CD4-positive, alpha-beta T cell treated with Interleukin-17A for 1 hour (primary cell): ENCODE measurements around the gene CACNA1D.

Experiments
- DNase-seq: peaks from one replicate; pipeline ENCODE4 v3.0.0-alpha.2; 2020

Gene CACNA1D

DNA sequence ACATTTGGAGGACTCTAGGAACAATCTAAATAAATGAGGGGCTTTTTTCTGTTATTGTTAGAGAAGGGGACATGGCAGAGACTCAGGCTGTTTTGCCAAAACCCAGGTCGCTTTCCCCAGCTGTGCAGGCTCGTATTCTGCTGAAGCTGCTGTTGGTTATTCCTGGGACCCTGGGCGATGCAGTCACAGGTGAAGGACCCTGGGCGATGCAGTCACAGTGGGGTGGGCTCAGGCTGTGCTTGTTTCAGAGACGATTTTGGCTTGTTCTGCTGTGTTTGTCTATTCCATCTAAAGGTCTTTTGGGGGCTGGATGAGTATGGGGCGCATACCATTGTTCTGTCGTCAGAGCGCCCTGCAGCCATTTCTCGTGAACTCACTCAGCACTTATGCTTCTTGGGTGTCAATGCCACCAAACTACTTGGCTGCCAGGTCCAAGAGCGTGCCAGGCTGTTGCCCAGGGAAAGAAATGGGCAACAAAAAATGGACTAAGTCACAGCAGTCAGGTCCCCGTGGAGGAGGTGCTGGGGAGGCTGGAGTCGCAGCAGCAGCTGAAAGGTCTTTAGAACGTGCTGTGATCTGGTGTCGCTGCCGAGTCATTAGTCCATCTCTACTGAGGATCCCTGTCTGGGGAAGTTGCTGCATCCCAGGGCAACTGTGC is 200.4 kb downstream of the CACNA1D start:
- no peak for DNase-seq

DNA sequence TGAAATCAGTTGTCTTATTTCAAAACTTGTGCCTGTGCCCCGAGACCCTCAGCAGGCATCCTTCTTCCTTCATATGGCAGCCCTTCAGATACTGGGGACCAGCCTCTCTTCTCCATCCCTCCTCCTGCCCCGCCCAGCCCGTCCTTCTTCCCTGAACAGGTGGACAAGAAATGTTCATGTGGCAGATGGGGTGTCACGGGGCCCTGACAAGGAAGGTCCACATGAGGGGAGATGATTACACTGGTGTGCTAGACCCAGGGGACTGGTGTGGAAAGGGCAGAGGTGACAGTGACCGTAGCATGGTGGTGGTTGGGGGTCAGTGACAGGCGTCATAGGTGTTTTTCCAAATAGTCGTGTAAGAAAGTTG is 200.9 kb downstream of the CACNA1D start:
- no peak for DNase-seq

DNA sequence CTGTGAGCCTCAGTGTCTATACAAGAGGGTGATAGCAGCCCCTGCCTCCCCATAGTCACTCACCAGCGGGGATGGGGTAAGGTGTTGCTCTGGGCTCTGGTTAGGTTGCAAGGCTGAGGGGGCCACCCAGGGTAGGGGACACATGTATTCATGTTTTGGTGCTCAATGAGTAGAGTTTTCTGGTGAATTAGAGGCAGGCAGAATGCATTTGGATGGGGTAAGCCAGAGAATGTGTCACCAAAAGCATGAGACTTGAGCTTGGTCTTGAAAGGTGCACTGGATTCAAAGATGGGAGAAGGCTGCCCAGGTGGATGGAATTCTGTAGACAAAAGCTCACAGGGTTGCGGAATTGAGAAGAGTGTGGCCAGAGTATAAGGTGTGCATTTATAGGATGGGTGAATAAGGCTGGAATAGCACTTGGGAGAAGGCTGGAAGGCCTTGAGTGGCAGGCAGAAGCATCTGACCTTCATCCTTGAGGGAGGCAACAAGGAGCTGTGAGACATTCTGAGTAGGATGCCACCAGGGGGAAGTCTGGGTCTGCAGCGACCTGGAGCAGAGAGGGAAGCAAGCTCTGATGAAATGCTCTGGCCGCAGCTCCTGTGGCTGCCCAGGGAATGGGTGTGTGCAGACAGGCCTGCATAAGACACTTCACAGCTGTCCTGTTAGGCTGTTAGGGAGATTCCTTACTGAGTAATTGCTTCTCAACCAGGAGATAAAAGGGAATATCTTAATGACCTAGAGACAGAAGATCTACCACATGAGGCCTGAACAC is 202.2 kb downstream of the CACNA1D start:
- DNase-seq, result no peak

DNA sequence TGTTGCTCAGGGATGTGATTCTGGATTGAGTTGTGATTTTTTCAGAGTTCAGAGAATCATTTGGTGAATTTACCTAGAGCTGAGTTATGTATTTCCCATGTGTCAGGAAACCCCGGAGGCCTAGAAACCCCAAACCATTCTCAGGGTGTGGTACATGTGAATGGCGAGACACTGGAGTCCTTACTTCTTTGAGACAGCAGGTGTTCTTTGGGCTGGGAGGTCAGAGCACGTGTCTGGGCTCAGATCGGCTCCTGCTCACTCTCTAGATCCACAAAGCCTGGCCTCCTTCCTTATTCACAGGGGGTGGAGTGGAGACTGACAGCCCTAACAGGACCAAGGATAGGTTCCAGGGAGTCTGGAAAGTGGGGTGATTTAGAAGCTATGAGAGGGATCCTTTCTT is 206.0 kb downstream of the CACNA1D start:
- no peak for DNase-seq

DNA sequence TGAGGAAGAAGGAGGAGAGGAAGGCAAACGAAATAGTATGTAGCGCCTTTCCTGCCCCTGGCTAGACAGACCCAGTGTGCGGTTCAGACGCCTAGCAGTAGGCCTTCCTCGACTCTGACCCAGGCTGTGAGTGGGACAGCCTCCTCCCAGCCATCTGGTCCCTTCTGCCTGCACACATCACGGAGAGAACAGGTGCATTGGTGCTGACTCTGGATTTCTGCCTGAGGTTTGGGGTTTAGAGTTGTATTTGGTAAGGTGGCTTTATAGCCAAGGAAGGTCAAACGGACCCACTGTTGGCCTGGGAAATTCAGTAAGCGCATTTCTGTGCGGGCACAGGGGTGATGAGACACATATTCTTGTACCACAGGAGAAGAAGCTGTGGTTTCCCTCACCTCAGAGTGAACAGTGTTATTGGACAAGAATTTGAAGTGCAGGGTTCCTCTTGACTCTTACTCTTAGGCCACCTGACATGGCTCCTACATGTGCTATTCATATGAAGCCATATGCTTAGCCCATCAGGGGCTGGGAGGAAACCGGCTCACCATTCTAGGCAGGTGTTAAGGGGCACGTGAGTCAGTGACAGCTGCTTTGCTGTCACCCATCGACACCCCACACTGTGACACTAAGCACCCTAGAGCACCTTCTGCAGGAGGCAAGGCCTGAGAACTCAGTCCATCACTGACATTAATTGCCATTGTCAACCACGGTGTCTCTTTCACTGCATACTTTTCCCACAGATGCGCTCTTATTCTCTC is 208.5 kb downstream of the CACNA1D start:
- no peak for DNase-seq

DNA sequence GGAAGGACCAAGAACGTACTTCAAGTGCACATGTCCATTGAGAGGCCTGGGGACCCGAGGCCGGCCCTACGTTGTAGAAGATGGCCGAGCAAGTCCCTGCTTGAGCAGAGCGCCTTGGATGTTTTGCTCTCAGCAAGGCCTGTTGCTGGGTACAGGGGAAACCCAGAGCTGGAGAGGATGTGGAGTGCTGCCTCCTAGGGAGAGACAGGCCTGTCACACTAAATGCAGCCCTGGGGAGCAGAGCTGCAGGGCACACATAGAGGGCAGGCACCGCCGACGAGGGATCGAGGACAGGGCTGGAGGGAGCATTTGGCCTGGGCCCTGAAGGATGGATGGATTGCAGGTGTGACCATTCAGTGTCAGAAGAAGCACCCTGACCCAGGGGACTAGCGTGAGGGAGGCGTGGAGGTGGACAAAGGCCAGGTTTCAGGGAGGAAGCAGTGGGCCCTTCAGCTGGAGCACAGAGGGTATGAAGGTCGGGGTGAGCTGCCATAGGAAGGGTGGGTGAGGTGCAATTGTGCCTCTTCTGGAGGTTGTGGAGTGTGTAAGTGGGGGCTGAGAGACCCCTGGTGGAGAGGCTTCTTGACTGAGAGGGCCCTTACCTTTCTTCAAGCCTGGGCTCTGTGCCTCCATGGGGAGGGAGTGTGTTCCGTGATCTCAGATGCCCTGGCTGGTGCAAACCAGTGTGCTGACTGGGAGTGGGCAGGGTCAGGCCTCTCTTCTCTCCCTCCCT is 209.4 kb downstream of the CACNA1D start:
- DNase-seq, result no peak

DNA sequence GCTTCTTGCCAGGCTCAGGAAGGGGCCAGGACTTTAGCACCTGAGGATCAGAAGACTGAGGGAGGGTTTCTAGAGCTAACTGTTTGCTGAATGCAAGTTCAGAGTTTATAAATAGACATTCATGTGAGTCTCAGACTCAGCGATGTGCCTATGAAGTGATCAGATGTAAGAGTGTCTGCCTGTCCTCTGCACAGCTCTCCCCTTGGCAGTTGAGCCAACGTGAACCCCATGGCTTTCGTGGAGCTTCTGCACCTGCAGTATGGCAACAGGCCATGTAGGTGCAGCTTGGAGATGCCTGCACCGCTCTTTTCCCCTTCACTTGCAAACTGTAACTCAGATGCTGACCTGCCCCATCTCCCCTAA is 209.9 kb downstream of the CACNA1D start:
- DNase-seq, result no peak

DNA sequence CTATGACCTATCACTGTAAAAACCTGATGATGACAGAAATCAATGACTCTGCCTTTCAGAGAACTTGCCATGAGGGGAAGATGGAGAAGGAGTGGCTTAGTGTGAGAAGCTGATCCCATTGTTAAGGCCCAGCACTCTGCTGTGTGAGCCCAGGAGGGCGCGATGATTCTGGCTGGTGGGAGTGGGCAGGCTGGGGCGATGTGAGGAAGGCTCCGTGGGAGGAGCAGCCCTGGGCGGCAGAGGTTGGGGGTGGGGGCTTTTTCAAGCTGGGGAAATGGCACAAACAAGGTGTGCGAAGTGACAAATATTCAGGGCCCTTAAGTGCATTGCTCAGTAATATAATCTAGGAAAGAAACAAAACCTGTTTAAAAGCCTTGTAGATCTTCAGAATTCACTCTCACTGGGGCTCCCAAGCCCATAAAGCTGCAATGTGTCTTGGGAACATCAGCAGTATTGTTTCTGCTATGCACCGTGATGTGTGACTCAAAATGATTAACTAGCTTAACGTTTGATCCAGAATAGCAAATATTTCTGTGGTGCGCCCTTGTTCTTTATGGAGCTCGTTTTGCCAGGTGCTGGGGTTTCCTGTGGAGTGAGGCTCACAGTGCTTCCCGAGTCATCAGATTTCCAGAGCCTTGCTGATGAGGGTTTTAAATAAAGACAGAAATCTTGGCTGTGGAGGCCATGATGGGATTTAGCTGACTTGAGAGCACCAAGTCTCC is 210.8 kb downstream of the CACNA1D start:
- no peak for DNase-seq

DNA sequence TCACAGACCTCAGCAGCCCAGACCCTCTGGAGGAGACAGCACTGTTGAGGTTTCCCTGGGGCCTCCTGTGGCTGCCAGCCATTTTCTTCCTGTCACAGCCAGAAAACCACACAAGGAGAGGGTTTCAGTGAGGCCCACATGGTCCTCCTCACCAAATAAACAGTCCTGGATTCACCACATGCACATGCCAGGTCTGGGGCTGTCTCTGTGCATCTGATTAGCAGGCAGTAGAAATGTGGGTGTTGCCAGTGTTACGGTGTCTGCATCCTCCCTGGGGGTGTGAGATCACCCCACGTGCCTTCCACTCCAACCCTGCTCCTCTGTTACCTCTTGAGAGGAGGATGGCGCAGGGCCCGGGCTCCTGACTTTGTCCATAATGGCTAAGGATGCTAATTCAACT is 211.4 kb downstream of the CACNA1D start:
- DNase-seq, result no peak

DNA sequence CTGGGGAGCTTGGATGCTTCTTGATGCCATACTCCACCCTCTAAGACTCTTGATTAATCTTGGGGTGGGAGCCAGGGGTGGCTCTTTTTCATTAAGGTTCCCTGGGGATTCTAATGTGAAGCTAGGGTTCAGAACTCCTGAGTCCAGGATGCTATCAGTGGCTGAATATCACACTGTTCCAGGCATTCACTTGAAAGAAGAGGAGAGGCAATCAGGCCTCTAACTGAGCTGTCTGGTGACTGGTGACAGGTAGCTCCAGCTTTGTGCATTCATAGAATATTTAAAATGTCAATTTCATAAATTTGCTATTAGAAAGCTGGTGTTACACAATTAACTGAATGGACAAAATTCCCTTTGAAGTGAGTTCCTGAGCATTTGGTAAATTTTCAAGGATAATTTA is 212.8 kb downstream of the CACNA1D start:
- DNase-seq, result no peak

DNA sequence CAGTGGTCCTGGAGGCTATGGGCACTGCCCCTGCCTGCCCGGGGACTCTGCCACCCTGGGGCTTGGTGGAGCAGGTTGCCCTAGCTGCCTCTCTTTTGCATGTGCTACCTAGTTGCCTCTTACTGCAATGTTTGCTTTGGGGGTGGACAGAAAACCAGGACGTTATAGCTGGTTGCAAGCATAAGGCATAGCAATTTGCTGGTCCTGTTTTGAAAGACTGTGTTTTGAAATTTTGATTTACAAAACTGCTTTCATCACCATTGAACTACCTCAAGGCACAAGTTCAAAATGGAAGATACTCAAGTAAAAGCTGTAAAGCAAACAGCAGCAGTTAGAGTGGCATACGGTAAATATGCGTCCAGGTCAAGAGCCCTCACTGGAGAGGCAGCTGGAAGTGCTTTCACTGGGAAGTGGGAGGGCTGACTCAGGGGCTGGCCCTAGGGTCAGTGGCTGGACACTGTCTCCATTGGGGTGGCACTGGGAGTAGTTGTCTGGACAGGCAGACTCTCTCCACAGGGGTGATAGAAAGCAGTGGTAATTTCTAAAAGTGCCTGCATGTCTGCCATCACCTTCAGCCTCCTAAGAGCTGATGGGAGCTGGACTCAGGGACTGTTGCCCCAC is 213.7 kb downstream of the CACNA1D start:
- no peak for DNase-seq

DNA sequence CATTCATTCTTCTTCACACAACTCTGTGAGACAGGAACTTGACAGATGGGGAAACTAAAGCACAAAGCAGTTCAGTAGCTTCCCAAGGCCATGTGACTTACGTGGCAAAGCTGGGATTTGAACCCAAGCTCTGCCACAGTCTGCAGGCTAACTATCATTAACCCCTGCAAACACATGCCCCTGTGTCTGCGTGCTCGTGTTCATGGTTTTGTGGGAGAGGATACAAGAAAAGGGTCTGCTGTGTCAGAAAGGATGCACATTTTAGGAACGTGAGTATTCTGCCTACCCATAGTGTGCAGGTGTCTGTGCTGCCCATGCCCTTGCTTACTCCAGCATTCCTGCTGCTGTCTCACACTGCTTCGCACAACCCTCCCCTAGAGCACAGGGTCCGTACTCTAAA is 214.8 kb downstream of the CACNA1D start:
- DNase-seq, result no peak

DNA sequence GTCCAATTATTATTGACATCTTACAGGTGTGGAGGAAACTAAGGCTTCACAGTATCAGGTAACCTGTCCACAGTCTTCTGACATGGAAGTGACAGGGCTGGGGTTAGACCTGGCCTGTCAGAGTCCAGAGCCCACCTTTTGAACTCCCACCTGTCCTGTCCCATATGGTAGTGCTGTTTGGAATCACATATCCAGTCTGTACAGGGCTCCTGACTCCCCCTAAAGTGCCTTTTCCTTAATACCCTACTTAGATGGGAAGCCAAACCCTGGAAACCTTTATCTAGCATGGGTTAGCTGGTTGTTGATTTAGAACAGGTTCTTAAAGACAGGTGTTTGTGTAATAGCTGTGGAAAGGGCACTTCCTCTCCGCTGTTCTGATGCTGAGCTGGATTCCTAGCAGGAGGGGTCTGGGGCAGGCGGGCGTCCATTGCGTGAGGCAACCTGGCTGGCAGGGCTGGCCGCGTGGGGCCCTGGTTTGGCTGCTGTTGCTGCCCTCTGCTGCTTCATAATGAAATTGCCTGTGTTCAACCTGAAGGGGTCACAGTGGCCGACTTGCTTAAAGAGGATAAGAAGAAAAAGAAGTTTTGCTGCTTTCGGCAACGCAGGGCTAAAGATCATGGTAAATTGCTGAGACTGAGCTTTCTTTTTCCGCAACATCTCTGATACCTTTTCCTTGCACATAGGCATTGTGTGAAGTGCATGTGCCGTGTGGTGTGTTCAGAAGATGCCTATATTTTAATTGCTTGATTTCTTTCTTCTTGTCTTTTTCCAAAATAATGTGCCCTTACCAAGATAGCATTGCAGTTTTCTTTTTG is 215.7 kb downstream of the CACNA1D start:
- peak; percentile 56 for DNase-seq

DNA sequence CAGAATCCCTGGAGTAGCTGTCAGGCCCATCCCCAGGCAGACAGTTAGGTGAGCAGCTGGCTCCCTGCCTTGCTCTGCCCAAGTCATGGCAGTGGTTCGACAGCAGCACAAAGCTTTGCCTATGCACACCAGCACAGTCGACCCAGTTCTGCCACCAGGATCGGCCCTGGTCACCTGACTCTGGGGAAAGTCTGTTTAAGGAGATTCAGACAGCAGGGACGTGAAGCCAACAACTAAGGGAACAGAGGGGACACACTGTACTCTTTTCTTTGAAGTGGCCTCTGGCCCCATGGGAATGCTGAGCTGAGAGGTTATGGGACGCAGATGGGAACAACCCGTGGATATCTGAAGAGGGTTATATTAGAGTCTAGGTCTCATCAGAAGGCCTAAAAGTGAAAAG is 217.0 kb downstream of the CACNA1D start:
- no peak for DNase-seq

DNA sequence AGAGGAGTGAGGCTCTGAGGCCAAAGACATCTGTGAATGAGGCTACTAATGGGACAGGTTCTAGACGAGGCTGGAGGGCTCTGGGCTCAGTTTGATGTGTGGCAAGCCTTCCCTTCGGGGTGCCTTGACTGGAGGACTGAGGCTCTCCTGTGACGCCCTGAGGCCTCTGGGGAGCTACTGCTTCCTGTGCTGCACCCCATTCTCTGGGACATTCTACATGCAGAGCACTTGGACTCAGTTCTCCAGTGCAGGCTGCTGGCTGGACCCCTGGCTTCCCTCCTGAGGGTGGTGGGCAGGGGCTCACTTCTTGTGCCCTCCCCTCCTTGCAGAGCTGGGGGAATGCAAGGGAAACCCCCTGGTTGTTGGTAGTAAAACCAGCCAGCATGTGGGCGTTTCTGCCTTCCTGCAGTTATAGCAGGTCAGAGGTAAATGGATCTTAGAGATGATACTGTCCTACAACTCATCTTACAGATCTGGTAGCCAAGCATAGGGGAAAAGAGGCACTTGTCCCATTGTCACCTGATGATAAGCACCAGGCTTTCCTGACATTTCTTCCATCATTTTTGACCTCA is 218.5 kb downstream of the CACNA1D start:
- DNase-seq, result no peak

DNA sequence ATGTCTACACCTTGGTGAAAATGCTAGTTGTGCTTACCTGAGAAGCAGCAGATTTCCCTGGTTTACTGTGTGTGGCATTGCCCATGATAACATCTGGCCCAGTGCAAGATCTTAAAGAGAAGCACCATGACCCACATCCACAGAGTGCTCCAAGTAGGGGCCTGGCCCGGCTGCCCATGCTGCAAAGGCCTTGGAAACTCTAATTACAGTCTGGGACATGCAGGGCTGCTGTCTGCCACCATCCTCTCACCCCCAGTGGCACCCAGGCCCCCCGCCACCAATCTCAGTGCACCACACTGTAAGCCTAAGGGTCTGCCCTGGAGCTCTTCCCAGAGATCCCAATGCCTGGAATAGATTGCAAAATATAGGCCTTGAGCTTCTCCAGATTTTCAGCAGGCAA is 219.2 kb downstream of the CACNA1D start:
- DNase-seq, result no peak

DNA sequence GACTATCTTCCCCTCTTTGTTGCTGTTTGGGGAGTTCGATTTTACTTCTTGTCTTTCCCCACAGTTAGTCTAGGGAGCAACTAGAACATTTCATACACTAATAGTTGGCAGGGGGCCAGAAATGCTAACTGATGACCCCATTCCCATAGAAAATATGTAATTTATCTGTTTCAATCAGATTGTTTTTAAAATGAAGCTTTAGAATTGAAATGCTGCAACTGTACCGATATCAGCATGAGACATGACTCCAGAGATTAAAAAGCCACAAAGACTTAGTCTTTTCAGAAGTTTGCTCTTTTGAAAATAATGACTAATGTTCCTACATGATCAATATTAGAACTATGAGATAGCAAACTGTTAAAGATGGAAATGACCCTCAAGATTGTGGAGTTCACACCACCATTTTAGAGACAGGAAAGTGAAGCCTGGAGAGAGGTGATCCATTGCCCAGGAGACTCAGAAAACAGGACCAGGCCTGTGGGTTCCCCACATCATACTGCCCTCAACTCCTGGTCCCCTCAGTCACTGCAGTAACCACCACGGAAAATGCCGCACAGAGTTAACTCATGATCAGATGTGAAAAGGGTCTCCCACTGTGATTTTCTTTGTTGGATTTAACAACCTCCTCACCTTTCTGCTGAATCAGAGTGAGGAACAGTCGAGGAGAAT is 221.5 kb downstream of the CACNA1D start:
- DNase-seq, result no peak

DNA sequence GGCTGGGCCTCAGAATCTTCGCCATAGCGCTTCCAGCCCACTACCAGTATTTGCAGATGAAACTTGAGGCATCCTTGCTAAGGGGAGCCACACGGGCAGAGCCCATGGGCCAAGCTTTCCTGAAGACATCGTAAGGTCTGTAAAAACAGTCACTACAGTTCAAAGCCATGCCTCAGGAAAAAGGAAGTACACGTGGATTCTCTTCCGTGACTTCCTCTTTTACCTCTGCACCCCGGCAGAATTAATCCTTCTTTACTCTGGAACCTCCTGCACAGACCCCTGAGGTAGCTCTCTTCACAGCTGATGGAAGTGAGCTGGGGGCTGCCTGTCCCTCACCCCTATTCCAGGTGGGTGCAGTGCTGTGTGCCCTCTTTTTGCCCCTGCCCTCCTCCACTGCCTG is 222.6 kb downstream of the CACNA1D start:
- no peak for DNase-seq

DNA sequence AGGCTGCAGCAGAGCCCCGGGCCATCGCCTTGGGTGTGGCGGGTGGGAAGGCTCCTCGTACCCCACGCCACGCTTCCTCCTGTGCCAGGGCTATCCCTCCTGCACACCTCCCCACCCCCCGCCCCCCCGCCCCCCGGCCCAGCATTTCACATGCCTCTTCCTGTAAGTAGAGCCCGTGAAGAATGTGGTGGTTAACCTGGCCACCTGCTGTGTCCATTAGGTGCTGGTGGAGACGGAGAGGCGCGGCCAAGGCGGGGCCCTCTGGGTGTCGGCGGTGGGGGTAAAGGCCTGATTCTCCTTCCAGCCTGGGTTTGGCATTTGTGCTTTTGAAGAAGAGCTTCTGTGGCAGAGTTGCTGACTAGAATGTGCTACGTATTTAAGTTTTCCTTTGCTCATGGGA is 224.1 kb downstream of the CACNA1D start:
- DNase-seq, result no peak

DNA sequence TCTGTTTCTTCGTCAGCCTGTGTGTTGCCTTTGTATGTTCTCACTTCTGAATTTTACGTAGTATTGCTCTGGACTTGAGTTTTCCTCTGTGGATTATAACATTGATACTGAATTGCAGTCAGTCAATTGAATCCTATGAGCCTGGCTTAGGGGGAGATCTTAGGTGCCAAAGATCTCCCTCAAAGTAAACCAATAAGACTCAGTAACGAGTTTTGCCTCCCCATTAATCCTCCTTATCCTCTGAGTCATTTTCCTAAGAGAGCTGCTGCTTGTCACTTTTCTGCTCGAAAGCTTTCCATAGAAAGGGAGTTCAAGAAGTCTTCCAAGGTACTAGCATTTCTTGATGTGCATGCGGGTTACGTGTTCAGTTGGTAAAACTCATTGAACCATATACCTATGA is 225.4 kb downstream of the CACNA1D start:
- no peak for DNase-seq
